Vagina (tissue), 2 donors: ENCODE measurements around the gene SHC3. TPM values are rescaled to one million over a fixed set of nuclear protein-coding genes. Genes with fewer than 3 reads are reported as not detected.

ENCODE experiments used
- DNase-seq, 2 donors: peaks; one replicate each; pipeline ENCODE4 v3.0.0-alpha.2; 2017; ENCODE audit errors: extremely low spot score in 2 of 2
- H3K27ac ChIP-seq: fragments of 200-600 bp; sonication (generic); one replicate; pipeline ENCODE4 v1.5.1; 2019
- H3K27me3 ChIP-seq: fragments of 200-600 bp; sonication (generic); one replicate; pipeline ENCODE4 v1.5.1; 2019
- H3K36me3 ChIP-seq, 2 donors: fragments of 200-600 bp; sonication (generic); one replicate each; pipeline ENCODE4 v1.5.1; 2017 to 2019
- H3K4me1 ChIP-seq: fragments of 200-600 bp; sonication (generic); one replicate; pipeline ENCODE4 v1.5.1; 2019
- H3K4me3 ChIP-seq, 2 donors: fragments of 200-600 bp; sonication (generic); 1 replicate in 1 of 2; 2 replicates in 1 of 2; pipeline ENCODE4 v1.5.1; 2016 to 2019
- H3K9me3 ChIP-seq: fragments of 200-600 bp; sonication (generic); one replicate; pipeline ENCODE4 v1.5.1; 2019
- POLR2A ChIP-seq, 2 donors: fragments of 450-650 bp; IDR thresholded peaks; one replicate each; pipeline ENCODE4 v1.6.1; 2017; ENCODE audit warnings: antibody characterized with exemption in 2 of 2, mild to moderate bottlenecking in 2 of 2, moderate library complexity in 2 of 2
- POLR2AphosphoS5 ChIP-seq, 2 donors: sonication (generic); formaldehyde crosslinking; IDR thresholded peaks; one replicate each; pipeline ENCODE4 v1.9.0; 2017; ENCODE audit warnings: antibody characterized with exemption in 2 of 2, mild to moderate bottlenecking in 2 of 2, low read depth in 1 of 2; ENCODE audit not compliant: insufficient read depth in 1 of 2
- intact Hi-C: fragments of 100-400 bp; cut with DNase I; formaldehyde crosslinking; loops from one replicate; pipeline ENCODE4 v1.15.1; 2023
- total RNA-seq: library from RNA; depleted of rRNA; stranded (reverse); fragments of >200 nt; gene quantifications from one replicate; pipeline ENCODE4 v1.2.3, GENCODE V29; 2016
- TF ChIP-seq, protein P1 (sequence below), 3 experiments: fragments of 450-650 bp in 2 of 3; fragments of 200-600 bp in 1 of 3; sonication (generic) in 1 of 3; IDR thresholded peaks; one replicate each; pipeline ENCODE4 v1.5.1; 2017 to 2019; ENCODE audit warnings: antibody characterized with exemption in 3 of 3, mild to moderate bottlenecking in 2 of 3, moderate library complexity in 2 of 3

SHC3 gene
- total RNA-seq, 1 donor from 2014 or later, result 6.1 TPM

DNA sequence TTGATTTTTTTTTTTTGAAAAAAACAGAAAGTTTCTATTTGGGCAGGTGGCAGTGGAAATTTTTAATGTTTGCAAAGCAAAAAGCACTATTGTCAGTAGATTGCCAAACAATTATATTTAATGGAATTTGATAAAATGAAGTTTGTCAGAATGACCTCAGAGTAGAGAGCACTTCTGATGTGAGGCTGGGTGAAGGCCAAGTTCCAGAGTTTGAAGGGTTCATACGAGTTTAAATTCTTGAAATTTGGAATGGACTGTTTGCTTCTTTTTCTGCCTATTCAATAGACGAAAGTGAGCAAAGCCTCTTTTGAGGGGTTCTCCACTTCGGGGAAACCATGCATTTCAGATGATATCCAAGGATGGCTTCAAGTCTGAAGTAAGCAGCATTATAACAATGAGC, 7.4 kb downstream of the SHC3 start:
- Histone ChIP-seq H3K4me1 (peaks cover 52% of the 10 kb centered on the region), H3K9me3 (no peaks in the 10 kb centered on the region), H3K27ac (peak overlapping the region; percentile 69), H3K27me3 (no peaks in the 10 kb centered on the region), H3K4me3 (no peak overlapping the region), H3K36me3 (no peaks in the 10 kb centered on the region)
- intact Hi-C loops, result loop anchor here (10.0 kb wide), 2 partner anchors 96 to 146 kb away; no protein-coding TSS in a partner anchor
- no peak for DNase-seq
- TF ChIP-seq POLR2A (IDR thresholded peaks at IDR 0.05), result no peak
- TF ChIP-seq POLR2AphosphoS5 (IDR thresholded peaks at IDR 0.05; ENCODE audit: insufficient read depth in 1 of 2, low read depth in 1 of 2), result no peak
- TF ChIP-seq, protein P1, sequence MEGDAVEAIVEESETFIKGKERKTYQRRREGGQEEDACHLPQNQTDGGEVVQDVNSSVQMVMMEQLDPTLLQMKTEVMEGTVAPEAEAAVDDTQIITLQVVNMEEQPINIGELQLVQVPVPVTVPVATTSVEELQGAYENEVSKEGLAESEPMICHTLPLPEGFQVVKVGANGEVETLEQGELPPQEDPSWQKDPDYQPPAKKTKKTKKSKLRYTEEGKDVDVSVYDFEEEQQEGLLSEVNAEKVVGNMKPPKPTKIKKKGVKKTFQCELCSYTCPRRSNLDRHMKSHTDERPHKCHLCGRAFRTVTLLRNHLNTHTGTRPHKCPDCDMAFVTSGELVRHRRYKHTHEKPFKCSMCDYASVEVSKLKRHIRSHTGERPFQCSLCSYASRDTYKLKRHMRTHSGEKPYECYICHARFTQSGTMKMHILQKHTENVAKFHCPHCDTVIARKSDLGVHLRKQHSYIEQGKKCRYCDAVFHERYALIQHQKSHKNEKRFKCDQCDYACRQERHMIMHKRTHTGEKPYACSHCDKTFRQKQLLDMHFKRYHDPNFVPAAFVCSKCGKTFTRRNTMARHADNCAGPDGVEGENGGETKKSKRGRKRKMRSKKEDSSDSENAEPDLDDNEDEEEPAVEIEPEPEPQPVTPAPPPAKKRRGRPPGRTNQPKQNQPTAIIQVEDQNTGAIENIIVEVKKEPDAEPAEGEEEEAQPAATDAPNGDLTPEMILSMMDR (IDR thresholded peaks at IDR 0.05), result no peak

DNA sequence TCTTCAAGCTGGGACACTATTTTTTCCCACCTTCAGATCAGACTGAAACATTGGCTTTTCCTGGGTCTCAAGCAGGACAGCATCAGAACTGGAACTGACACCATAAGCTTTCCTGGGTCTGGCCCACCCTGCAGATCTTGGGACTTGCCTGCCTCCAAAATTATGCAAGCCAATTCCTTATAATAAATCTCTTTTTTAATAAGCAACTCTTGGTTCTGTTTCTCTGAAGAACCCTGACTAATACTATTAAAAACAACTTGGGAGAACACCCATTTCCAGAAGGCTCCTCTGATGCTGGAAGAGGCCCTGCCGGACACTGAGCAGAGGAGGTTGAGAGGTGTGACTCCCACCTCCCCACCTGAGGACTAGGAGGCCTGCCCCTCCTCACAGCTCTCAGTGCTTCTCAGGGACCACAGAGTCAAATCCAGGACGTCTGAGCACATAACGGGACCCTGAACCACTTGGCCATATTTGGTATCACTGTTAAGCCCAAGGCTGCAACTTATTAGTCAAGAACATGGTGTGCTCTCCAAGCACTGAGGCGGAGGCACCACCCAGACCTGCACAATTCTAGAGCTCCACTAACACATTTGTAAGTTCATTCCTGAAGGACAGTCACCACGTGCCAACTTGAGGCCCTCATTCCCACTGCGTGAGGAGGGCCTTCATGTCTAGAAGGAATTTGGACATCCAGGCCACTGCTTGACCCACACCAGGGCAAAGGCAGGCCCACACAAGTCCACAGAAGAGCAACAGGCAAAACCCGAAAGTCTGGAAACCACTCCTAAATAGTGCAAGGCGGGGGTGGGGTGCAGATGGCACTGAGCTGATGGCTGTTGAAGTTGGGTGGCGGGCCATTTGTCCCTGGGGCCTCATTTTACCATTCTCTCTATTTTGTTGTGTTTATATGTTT, 9.5 kb downstream of the SHC3 start:
- H3K36me3 ChIP-seq, result no peaks in the 10 kb centered on the region
- intact Hi-C loops, result no loop called here
- peak in 1 of 2 donors; percentile 70 for TF ChIP-seq POLR2AphosphoS5 (IDR thresholded peaks at IDR 0.05; ENCODE audit: insufficient read depth in 1 of 2, low read depth in 1 of 2)
- TF ChIP-seq, protein P1 (IDR thresholded peaks at IDR 0.05), result no peak
- DNase-seq, result no peak
- H3K27me3 ChIP-seq, result no peaks in the 10 kb centered on the region
- H3K27ac ChIP-seq, result peak overlapping the region; percentile 77
- H3K9me3 ChIP-seq, result no peaks in the 10 kb centered on the region
- H3K4me1 ChIP-seq, result peaks cover 52% of the 10 kb centered on the region
- no peak overlapping the region for H3K4me3 ChIP-seq

DNA sequence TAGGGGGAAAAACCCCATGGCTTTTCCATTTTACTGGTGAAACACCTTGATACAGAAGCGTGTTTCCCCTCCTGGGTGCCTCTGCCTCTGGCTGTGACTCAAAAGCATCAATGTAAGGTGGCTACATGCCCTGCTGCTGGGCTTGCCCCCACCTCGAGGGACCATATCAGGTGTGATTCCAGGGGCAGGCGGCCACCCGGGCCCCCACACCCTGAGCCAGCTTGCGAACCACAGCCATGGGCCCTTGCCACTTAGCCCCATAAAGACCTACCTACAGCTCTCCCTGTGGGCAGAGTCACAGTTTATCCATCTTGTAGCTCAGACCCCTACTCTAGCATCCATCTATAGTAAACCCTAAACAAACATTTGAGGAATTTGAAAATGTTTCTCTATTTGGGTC, 10.8 kb downstream of the SHC3 start:
- Histone ChIP-seq H3K36me3 (no peaks in the 10 kb centered on the region), H3K27ac (peak overlapping the region; percentile 77), H3K4me1 (peaks cover 47% of the 10 kb centered on the region), H3K4me3 (no peak overlapping the region), H3K27me3 (no peaks in the 10 kb centered on the region), H3K9me3 (no peaks in the 10 kb centered on the region)
- DNase-seq, result no peak
- intact Hi-C loops, result no loop called here
- TF ChIP-seq, protein P1 (IDR thresholded peaks at IDR 0.05), result no peak
- TF ChIP-seq POLR2A (IDR thresholded peaks at IDR 0.05) (no peak), POLR2AphosphoS5 (IDR thresholded peaks at IDR 0.05; ENCODE audit: insufficient read depth in 1 of 2, low read depth in 1 of 2) (no peak)

DNA sequence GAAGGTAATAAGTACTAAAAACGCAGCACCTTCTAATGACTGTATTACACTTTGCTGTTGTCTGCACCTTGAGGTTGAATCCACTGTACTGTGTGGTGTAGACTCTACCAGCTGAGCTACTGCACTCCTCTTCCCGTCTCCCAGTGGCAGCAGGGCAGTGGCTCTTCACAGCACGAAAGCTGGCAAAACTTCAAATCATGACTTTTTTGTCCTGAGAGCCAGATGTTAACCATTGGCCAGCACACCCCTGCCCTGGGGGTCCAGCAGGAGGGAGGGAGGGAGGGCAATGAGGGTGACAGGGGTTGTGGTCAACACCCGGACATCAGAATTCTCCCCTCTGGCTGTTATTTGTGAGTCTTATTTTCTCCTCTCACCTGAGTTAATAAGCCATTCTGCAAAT, 11.8 kb downstream of the SHC3 start:
- TF ChIP-seq POLR2AphosphoS5 (IDR thresholded peaks at IDR 0.05; ENCODE audit: insufficient read depth in 1 of 2, low read depth in 1 of 2) (no peak), POLR2A (IDR thresholded peaks at IDR 0.05) (no peak)
- TF ChIP-seq, protein P1 (IDR thresholded peaks at IDR 0.05), result no peak
- intact Hi-C loops, result no loop called here

DNA sequence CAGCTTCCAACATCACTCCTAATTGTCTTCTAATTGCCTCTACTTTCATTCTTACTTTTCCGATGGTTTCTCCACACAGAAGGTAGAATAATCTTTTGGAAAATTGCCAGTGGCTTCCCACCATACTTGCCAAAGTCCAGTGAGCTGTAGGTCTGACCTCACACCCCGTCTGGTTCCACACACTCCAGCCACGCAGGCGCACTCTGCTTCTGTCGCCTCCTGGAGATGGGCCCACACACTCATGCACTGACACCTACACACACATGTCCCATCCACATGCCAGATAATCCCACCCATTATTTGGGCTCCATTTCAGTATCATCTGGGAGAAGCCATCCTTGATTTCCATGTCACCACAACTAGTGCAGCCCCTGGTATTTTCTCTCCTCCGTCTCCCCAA, 12.7 kb downstream of the SHC3 start:
- intact Hi-C loops, result no loop called here
- H3K27ac ChIP-seq, result peak overlapping the region; percentile 32
- H3K4me3 ChIP-seq, result no peak overlapping the region
- no peak for TF ChIP-seq POLR2A (IDR thresholded peaks at IDR 0.05)
- TF ChIP-seq POLR2AphosphoS5 (IDR thresholded peaks at IDR 0.05; ENCODE audit: insufficient read depth in 1 of 2, low read depth in 1 of 2), result no peak
- TF ChIP-seq, protein P1 (IDR thresholded peaks at IDR 0.05), result no peak
- peaks cover 33% of the 10 kb centered on the region for H3K4me1 ChIP-seq
- H3K36me3 ChIP-seq, result no peaks in the 10 kb centered on the region
- no peaks in the 10 kb centered on the region for H3K9me3 ChIP-seq
- DNase-seq, result no peak
- H3K27me3 ChIP-seq, result no peaks in the 10 kb centered on the region

More for the DNA sequence above, 11.8 kb downstream of the SHC3 start:
- Histone ChIP-seq H3K27me3 (no peaks in the 10 kb centered on the region), H3K27ac (peak overlapping the region; percentile 77), H3K9me3 (no peaks in the 10 kb centered on the region), H3K4me1 (peaks cover 39% of the 10 kb centered on the region), H3K36me3 (no peaks in the 10 kb centered on the region), H3K4me3 (no peak overlapping the region)
- DNase-seq, result no peak
